GM18526 (cell line): ENCODE measurements around the gene HYOU1.

Source experiments
- POLR2A ChIP-seq: IDR thresholded peaks from 3 replicates; pipeline ENCODE4 v1.6.1; 2011; ENCODE audit not compliant: insufficient read length; ENCODE audit errors: extremely low read depth

Gene HYOU1

DNA sequence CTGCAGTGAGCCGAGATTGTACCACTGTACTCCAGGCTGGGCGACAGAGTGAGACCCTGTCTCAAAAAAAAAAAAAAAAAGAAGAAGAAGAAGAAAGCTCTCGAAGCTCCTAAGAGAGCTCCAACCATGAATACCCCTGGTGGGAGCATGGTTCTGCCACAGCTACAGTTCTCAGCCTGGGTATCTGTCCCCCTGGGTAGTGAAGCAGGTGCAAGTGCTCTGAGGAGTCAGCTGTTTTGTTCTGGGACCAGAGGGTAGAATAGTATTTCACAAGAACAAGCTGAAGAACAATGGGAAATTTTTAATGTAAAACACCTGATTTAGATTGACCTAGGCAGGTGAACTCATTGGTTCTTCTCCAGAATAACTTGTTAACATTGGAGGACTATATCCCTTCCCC is 4.3 kb upstream of the HYOU1 start:
- no peak for TF ChIP-seq POLR2A

DNA sequence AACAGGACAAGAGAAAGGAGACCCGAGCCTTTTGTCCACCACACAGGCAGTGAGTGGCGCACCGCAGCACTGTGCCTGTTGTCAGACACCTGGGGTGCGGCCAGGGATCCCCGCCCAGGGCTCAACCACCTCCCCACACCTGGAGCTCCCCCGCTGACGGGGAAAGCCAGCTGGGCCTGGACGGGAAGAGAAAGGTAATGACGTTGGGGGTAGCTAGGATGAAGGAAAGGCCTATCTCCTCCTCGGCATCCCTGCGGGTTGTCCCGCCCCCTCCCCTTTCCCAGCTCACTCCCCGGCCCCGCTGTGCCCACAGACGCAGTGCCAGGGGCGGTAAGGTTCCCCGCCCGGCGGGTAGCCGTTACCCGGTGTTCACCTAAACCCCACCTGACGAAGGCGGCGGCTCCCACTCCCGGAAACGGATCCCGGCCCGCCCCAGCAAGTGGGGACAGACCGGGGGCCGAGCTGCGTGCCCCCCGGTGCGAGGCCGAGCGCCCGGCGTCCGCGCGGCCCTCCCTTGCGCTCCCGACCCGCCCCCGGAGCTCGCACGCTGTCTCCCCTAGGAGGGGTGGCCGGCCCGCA is 495 bp downstream of the HYOU1 start:
- no peak for TF ChIP-seq POLR2A

DNA sequence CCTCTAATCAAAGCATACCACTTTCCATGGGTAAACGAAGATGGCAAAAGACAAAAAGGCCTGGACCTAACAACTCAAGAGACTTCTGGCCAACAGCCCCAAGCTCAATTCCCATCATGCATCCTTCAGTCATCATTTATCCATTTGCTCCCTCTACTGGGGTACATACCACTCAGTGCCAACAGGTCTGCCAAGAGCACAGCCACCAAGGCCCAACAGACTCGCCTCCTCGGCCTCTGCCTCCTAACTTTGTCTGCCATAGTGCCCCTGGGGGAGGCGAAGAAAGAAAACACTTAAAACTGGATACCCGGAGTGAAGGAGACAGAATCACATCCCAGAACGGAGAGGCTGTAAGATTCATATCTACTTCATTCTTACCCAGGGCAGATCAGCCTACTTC is 1.1 kb downstream of the HYOU1 start:
- TF ChIP-seq POLR2A, result no peak

GRCh38 chr11:119054418-119054817 is 2.6 kb downstream of the HYOU1 start:
- TF ChIP-seq POLR2A, result no peak

- TF ChIP-seq POLR2A, result no peak
Observed at GRCh38 chr11:119052163-119052814, 4.7 kb downstream of the HYOU1 start.

- TF ChIP-seq POLR2A, result peak; percentile 37
Observed at GRCh38 chr11:119051440-119052162, 5.4 kb downstream of the HYOU1 start.

DNA sequence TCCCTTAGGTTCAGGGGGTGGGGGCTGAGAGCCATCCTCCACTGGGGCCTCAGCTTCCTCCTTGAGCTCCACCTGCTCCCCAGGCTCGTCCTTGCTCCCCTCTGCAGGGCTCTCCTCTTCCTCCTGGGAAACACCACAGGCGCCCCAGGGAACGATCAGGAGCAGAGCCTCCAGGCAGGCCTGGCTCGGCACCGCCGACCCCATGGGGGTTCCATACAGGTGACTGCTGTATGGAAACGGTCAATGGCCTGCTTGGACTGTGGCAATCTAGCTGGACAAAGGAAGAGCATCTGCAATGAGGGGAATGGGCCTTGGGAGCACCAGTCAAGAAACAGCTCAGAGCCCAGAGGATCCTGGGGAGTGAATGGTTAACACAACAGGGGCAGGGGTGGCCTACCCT is 7.9 kb downstream of the HYOU1 start:
- TF ChIP-seq POLR2A, result no peak

- no peak for TF ChIP-seq POLR2A
Observed at GRCh38 chr11:119048644-119049043, 8.4 kb downstream of the HYOU1 start.

DNA sequence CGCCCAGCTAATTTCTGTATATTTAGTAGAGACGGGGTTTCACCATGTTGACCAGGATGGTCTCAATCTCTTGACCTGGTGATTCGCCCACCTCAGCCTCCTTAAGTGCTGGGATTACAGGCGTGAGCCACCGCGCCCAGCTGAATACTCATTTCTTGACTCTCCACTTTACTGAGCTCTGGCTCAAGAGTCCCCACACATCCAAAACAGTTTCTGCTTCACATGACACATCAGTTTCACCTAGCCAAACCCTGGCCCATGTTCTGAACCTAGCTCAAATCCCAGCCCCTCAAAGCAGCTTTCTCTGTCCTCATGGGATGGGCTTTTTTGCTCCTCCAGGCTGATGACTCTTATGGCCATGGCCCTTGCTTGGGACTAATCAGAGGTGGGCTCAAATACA is 9.8 kb downstream of the HYOU1 start:
- no peak for TF ChIP-seq POLR2A

GRCh38 chr11:119046489-119046888 is 10.5 kb downstream of the HYOU1 start:
- TF ChIP-seq POLR2A, result no peak

DNA sequence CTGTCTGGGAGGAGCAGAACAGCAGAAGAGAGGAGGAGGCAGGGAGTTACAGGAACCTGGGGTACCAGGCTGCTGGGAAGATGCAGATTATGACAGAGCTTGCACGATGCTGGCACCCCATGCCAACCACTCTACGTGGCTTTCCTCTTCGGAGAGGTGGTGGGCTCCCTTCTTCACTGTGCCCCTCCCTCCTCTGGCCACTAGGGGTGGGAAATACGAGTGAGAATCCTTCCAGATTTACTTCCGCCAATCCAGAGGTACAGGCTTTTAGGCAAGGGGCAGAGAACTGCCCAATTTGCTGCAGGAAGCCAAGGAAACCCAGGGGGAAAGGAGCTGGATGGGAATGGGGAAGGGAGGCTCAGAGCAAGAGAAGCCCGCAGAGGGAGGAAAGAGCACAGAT is 12.3 kb downstream of the HYOU1 start:
- no peak for TF ChIP-seq POLR2A

DNA sequence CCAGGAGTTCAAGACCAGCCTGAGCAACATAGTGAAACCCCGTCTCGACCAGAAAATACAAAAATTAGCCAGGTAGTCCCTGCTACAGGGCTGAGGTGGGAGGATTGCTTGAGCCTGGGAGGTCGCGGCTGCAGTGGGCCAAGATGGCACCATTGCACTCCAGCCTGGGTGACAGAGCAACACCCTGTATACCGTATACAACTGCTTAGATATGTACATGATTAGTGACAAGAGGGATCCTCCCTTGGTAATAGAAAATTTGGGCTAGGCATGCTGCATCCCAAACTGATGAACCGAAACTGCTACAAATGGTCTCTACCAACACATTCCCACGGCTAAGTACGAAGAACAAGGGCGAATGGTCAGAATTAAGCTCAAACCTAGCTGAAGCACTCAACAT is 14.1 kb downstream of the HYOU1 start:
- no peak for TF ChIP-seq POLR2A

- TF ChIP-seq POLR2A, result no peak
Observed at GRCh38 chr11:119041821-119042514, 15.0 kb downstream of the HYOU1 start.

DNA sequence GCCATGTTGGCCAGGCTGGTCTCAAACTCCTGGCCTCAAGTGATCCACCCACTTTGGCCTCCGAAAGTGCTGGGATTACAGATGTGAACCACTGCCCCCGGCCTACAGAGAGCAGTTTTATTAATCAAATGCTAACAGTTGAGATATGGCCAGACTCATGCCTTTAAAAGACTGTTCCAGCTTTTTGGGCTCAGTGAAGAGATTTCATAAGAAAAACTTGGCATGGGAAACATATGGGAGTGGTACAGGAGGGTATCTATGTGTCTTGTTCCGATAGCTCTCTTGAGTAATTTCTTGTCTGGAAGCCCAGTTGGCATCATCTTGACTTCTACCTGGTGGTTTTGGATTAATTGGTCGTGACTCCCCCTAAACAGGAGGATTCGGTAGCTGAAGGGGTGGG is 18.1 kb downstream of the HYOU1 start:
- TF ChIP-seq POLR2A, result no peak

- TF ChIP-seq POLR2A, result no peak
Observed at GRCh38 chr11:119034813-119035212, 22.2 kb downstream of the HYOU1 start.

- TF ChIP-seq POLR2A, result no peak
Observed at GRCh38 chr11:119031912-119032280, 25.1 kb downstream of the HYOU1 start.
